Medulla oblongata (tissue), 1 donor: ENCODE data around the gene SRGAP2C.
A peak's percentile ranks its signal among the peaks of the same experiment; 100 is the strongest.
"Not testable (repeated sequence)": the region's sequence is repeated elsewhere in the genome, so short reads cannot be mapped to it uniquely, and the experiment has no call there.

Source experiments
- DNase-seq: peaks from one replicate; pipeline ENCODE4 v3.0.0-alpha.2; 2015; ENCODE audit errors: extremely low spot score

SRGAP2C gene

DNA sequence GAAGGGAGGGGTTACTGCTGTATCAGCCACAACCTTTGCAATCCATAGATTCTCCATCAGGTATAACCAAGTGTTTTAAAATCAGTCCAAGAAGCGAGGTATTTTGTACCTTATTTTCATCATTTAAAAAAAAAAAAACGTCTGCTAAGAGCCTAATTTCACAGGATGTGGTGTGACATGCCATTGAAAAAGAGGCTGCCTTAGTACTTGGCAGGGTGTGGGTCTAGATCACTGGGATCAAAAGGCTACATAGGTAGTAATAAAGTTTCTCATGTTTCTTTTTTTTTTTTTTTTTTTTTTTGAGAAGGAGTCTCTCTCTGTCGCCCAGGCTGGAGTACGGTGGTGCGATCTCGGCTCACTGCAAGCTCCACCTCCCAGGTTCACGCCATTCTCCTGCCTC lies 192.2 kb downstream of the SRGAP2C start:
- DNase-seq = not testable (repeated sequence)

DNA sequence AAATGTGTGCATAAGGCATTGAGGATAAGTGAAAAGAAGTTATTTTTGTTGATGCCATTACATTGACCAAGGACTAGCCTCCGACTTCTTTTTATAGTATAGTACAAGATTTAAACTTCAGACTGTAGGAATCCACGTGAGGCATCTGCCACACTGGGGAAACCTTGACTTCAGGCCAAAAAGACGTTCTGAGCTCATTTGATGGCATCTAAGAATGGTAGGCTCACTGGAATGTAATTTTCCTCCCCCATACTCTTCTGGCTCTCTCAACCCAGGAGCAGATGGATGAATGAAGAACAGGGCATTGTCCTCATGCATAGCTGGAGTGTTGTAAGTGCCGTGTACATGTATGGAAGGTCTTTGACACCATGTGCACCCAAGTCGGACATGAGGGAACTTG lies 194.0 kb downstream of the SRGAP2C start:
- not testable (repeated sequence) for DNase-seq

DNA sequence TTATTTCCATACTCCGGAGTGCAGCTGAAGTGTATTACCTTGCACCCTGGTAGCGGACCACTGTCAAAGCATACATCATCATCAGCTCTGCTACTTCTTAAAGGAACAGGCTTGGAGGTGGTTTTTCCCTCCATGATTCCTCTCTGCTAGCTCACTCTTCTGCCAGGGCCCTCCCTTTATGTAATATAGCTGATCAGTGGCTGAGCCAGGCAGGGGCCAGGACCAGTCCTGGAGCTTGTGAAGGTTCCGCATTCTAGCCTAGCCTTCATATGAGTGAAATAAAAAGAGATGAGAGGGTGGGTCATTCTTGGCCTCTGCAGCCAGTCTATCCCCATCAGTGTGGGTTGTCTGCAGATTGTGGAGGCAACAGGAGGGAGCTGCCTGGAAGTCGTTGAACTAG lies 200.0 kb downstream of the SRGAP2C start:
- not testable (repeated sequence) for DNase-seq

DNA sequence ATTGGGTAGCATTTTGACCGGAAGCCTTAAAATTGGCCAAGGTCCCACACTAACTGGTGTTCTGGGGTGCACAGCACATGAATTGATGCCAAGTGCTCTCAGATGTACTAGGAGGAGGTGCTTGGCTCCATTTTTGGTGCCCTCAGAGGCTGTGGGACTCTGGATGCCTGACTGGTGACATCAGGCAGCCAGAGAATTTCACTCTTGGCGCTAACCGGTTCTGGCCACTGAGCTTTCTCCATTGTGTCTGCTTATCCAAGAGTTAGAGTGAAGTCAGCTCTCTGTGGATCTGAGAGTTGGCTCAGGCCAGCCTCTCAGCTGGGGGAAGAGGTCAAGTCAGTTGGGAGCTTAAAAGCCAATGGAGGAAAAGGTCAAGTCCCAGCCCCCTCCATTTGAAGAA lies 200.4 kb downstream of the SRGAP2C start:
- not testable (repeated sequence) for DNase-seq

GRCh38 chr1:121385563-121386288 lies 201.0 kb downstream of the SRGAP2C start:
- DNase-seq = not testable (repeated sequence)

- DNase-seq = not testable (repeated sequence)
Measured at GRCh38 chr1:121386319-121386948, 201.7 kb downstream of the SRGAP2C start.

DNA sequence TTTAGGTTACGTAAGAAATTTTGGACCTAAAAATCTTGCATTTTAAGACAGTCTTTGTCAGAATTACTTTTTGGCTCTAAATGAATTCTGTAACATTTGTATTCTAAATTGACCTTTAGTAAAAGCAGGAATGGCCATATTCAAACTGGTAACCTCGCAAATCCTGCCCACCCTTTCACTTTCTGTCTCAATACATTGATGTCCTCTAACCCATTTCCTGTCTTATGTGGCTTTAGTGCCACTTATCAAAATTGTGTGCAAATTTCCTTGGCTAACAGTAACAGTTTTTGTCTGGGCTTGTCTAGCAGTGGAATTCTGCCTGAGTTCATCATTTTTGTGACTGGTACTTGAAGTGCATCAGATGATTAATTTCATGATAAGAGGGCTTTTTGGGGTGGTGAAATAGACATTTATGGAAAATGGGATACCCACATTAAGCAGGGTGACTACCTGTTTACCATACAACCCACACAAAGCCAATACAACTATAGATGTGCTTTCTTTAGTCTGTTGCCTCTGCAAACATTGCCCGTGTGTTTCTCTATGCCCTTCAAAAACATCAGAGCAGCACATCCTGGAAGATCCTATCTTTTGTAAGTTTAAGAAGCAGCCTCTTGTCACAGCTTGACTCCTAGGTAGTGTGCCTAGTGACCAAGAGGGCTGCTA lies 205.3 kb downstream of the SRGAP2C start:
- DNase-seq = not testable (repeated sequence)

- not testable (repeated sequence) for DNase-seq
Measured at GRCh38 chr1:121392130-121392529, 207.4 kb downstream of the SRGAP2C start.

DNA sequence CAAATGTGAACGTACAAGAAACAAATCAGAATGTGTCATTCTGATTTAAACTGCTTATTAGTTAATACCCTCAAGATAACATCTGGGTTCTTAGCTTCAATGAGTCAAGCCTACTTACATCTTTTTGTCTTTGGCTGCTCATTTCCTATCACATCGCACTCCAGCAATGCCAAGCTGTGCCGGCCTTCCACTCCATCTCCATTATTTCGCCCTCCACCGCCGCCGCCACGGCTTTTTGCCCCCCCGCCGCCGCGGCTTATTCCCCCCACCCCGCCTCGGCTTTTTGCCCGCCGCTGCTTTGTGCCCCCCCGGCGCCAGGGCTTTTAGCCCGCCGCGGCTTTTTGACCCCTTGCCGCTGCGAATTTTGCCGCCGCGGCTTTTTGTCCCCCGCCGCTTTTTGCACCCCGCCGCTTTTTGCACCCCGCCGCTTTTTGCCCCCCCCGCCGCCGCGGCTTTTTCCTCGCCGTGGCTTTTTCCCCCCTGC lies 211.0 kb downstream of the SRGAP2C start:
- peak; percentile 17 for DNase-seq

- DNase-seq = not testable (repeated sequence)
Measured at GRCh38 chr1:121396335-121397081, 211.7 kb downstream of the SRGAP2C start.

DNA sequence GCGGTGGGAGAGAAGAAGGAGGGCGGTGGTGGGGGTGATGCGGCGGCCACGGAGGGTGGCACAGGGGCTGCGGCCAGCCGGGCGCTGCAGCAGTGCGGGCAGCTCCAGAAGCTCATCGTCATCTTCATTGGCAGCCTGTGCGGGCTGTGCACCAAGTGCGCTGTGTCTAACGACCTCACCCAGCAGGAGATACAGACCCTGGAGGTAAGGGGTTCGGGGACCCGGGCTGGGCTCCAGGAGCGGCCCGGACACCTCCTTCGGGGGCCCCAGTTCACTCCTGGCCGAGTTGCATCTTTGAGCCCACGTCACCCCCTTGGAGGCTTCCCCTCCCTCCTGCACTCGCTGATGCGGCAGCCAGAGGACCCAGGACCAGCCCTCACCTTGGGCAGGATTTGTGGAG lies 212.3 kb downstream of the SRGAP2C start:
- DNase-seq = not testable (repeated sequence)

DNA sequence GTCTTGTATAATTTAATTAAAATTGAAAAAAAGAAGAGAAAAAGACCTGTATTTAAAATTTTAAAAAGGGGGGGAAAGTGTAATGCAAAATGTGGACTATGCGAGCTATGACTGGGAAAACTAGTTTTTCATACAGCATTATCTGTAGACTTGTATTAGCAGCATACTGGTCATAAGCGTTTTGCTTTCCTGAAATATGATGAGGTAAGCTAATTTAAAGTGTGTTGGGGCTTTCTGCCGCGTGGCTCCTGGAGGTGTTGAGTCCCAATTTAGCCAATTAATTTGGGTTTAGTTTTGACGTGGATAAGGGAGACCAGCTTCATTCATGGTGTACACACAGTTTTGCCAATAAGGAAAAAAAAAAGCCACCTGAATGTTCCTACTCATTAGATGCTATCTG lies 214.4 kb downstream of the SRGAP2C start:
- not testable (repeated sequence) for DNase-seq

DNA sequence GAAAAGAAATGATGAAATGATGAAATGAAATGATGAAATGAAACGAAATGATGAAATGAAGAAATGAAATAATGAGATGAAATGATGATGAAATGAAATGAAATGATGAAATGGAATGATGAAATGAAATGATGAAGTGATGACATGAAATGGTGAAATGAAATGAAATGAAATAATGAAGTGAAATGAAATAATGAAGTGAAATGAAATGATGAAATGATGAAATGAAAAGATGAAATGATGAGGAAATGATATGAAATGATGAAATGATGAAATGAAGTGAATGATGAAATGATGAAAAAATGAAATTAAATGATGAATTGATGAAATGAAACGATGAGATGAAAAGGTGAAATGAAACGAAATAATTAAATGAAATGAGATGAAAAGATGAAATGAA lies 215.3 kb downstream of the SRGAP2C start:
- not testable (repeated sequence) for DNase-seq

GRCh38 chr1:121400541-121401310 lies 216.0 kb downstream of the SRGAP2C start:
- not testable (repeated sequence) for DNase-seq

DNA sequence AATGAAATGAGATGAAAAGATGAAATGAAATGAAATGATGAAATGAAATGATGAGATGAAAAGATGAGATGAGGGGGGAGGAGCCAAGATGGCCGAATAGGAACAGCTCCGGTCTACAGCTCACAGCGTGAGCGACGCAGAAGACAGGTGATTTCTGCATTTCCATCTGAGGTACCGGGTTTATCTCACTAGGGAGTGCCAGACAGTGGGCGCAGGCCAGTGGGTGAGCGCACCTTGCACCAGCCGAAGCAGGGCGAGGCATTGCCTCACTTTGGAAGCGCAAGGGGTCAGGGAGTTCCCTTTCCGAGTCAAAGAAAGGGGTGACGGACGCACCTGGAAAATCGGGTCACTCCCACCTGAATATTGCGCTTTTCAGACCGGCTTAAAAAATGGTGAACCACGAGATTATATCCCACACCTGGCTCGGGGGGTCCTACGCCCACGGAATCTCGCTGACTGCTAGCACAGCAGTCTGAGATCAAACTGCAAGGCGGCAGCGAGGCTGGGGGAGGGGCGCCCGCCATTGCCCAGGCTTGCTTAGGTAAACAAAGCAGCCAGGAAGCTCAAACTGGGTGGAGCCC lies 216.7 kb downstream of the SRGAP2C start:
- not testable (repeated sequence) for DNase-seq

- not testable (repeated sequence) for DNase-seq
Measured at GRCh38 chr1:121403254-121403653, 218.5 kb downstream of the SRGAP2C start.

GRCh38 chr1:121408354-121408753 lies 223.6 kb downstream of the SRGAP2C start:
- DNase-seq = peak; percentile 51

GRCh38 chr1:121413821-121414220 lies 229.0 kb downstream of the SRGAP2C start:
- DNase-seq = no peak

- peak; percentile 48 for DNase-seq
Measured at GRCh38 chr1:121414905-121415304, 230.1 kb downstream of the SRGAP2C start.

DNA sequence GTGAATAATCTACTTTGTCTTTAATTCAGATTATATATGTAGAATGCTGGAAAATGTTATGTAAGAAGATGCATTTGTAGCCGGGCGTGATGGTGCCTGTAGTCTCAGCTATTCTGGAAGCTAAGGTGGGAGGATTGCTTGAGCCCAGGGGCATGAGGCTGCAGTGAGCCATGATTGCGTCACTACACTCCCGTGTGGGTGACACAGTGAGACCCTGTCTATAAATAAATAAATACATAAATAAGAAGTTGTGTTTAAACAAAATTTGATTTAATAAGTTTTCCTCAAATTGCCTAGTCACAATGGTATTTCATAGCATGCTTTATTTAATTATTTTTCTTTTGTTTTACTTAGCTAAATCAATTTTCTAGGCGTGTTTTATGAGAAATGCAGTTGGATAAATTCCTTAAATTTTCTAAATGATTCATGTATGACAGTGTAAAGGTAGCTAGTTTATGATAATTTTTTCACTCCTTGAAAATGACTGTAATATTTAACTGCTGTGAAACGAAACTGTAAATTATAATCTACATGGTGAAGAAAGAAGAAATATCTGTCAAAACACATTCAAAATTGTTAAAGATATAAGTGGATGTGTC lies 232.6 kb downstream of the SRGAP2C start:
- DNase-seq = no peak
